ENCODE data around the gene KIF16B.

GRCh38 chr20:16562259-16562658 lies 11.0 kb downstream of the KIF16B start:
- TF ChIP-seq RAD21 (IDR thresholded peaks at IDR 0.05; ENCODE audit: low read depth) (no peak), CTCF (IDR thresholded peaks at IDR 0.05 in 2 of 3, conservative IDR thresholded peaks at IDR 0.05 in 1 of 3; ENCODE audit: borderline replicate concordance in 1 of 3, insufficient read depth in 1 of 3, low read depth in 2 of 3, low read length in 2 of 3) (no peak), POLR2A (IDR thresholded peaks at IDR 0.05; ENCODE audit: borderline replicate concordance, extremely low read depth, insufficient read depth, insufficient read length) (no peak), EZH2 (IDR thresholded peaks at IDR 0.05) (no peak), POLR2AphosphoS5 (IDR thresholded peaks at IDR 0.05; ENCODE audit: low read depth, low read length) (no peak), CEBPB (IDR thresholded peaks at IDR 0.05; ENCODE audit: low read depth) (no peak), MAX (IDR thresholded peaks at IDR 0.05) (no peak), REST (IDR thresholded peaks at IDR 0.05; ENCODE audit: low read depth) (no peak)
